Erythroblast (primary cell): ENCODE measurements around the gene DIAPH3.

Experiments
- GATA1 ChIP-seq: IDR thresholded peaks from 2 replicates; pipeline ENCODE4 v1.6.1; 2011; ENCODE audit warnings: low read depth, mild to moderate bottlenecking, control low read depth, low read length, moderate library complexity
- POLR2A ChIP-seq: IDR thresholded peaks from 2 replicates; pipeline ENCODE4 v1.6.1; 2011; ENCODE audit warnings: mild to moderate bottlenecking, low read length

DNA sequence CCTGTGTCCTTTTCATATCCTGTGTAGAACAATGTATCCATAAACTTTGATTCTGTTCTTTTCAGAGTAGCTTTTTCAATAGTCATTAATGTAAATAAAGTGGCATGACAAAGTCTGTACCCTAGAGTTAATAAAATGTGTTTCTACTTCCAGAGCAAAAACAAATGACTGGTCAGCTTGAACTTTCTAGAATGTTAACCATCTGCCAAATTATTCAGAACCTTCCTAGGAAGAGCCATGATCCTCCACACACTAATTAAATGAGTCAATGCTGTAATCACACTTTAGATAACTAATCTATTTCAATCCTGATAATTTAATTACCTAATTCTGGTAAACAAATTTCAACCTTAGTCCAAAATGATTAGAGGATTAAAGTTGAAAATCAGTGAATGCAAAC is 73.2 kb downstream of the DIAPH3 start:
- TF ChIP-seq POLR2A (no peak), GATA1 (no peak)
